HepG2 (cell line): ENCODE data around the gene FTL. TPM values are rescaled to one million over a fixed set of nuclear protein-coding genes. Genes with fewer than 3 reads are reported as not detected.

Experiments used
- ATAC-seq: fragments of 200-7000 bp; cut with Tn5 transposase; 3 replicates; pipeline ENCODE4 v1.9.1; 2020; ENCODE audit warnings: mild to moderate bottlenecking, moderate library complexity
- BruUV-seq: library from RNA; stranded (reverse); fragments of 400-500 nt; replicated peaks from 2 replicates; lab custom pipeline; 2021; lab: Mats Ljungman, UMichigan
- CTCF ChIA-PET: fragments of 300-600 bp; formaldehyde crosslinking; extraction: SDS; loops from one replicate; lab custom pipeline; 2021; ENCODE audit warnings: low total read pairs, inconsistent platforms, low intra/inter-chr PET ratio; lab: Yijun Ruan, JAX
- POLR2A ChIA-PET: fragments of 350-600 bp; sonication (Branson Sonifier 250); formaldehyde crosslinking; loops from one replicate; lab custom pipeline; 2020; ENCODE audit warnings: antibody characterized with exemption, inconsistent platforms; lab: Yijun Ruan, JAX
- DNase-seq: peaks from one replicate; pipeline ENCODE4 v3.0.0-alpha.2; 2015; ENCODE audit warnings: low spot score
- FAIRE-seq: peaks from 3 replicates; lab custom pipeline; 2011; peaks lifted over from hg19 to GRCh38; lab: Jason Lieb, UNC
- H2AFZ ChIP-seq: one replicate; pipeline ENCODE4 v1.6.1; 2011; ENCODE audit warnings: low read length, inconsistent platforms
- H3K27ac ChIP-seq: fragments of 300-600 bp; 3 replicates; pipeline ENCODE4 v1.8.0; 2011; ENCODE audit warnings: mixed run types, mild to moderate bottlenecking, mixed read lengths, low read length, inconsistent platforms; ENCODE audit not compliant: insufficient read depth; ENCODE audit errors: extremely low read length
- H3K27me3 ChIP-seq, 2 experiments: fragments of 200-600 bp in 1 of 2; 2 replicates in 1 of 2; 3 replicates in 1 of 2; pipeline versions ENCODE4 v1.6.0 to v1.8.0; 2011; ENCODE audit warnings: low read length in 2 of 2, mild to moderate bottlenecking in 2 of 2, moderate library complexity in 2 of 2, inconsistent platforms in 1 of 2; ENCODE audit not compliant: insufficient read depth in 2 of 2, control insufficient read depth in 1 of 2
- H3K36me3 ChIP-seq, 2 experiments: fragments of 200-600 bp in 1 of 2; replicated peaks in 1 of 2; 2 replicates in 1 of 2; 3 replicates in 1 of 2; pipeline versions ENCODE4 v1.5.1 to v1.8.0; 2011; ENCODE audit warnings: low read length in 2 of 2, inconsistent platforms in 1 of 2; ENCODE audit not compliant: insufficient read depth in 2 of 2, control insufficient read depth in 1 of 2
- H3K4me1 ChIP-seq: 2 replicates; pipeline ENCODE4 v1.5.1; 2012; ENCODE audit warnings: low read length, inconsistent platforms; ENCODE audit not compliant: insufficient read depth
- H3K4me2 ChIP-seq: 2 replicates; pipeline ENCODE4 v1.6.0; 2011; ENCODE audit warnings: low read depth, low read length, inconsistent platforms
- H3K4me3 ChIP-seq, 3 experiments: fragments of 200-600 bp in 1 of 3; sonication (generic), shearing (Covaris generic) in 1 of 3; replicated peaks in 1 of 3; 2 replicates each; pipeline ENCODE4 v1.5.1; 2011 to 2016; ENCODE audit warnings: low read length in 3 of 3, inconsistent platforms in 2 of 3, low read depth in 2 of 3, mild to moderate bottlenecking in 2 of 3, control low read depth in 1 of 3, mixed read lengths in 1 of 3; ENCODE audit not compliant: insufficient read depth in 1 of 3
- H3K79me2 ChIP-seq: one replicate; pipeline ENCODE4 v1.6.1; 2011; ENCODE audit warnings: low read length, inconsistent platforms; ENCODE audit not compliant: insufficient read depth
- H3K9ac ChIP-seq: 2 replicates; pipeline ENCODE4 v1.6.0; 2011; ENCODE audit warnings: mild to moderate bottlenecking, low read depth, low read length, inconsistent platforms; ENCODE audit not compliant: insufficient read depth
- H3K9me3 ChIP-seq: 2 replicates; pipeline ENCODE4 v1.5.1; 2012; ENCODE audit warnings: mild to moderate bottlenecking, low read length
- H4K20me1 ChIP-seq: 2 replicates; pipeline ENCODE4 v1.6.0; 2011; ENCODE audit warnings: inconsistent platforms, mild to moderate bottlenecking, low read length, moderate library complexity; ENCODE audit not compliant: insufficient read depth
- ARID4A ChIP-seq: sonication (generic); formaldehyde crosslinking; IDR thresholded peaks from 2 replicates; pipeline ENCODE4 v1.5.0; 2020; ENCODE audit warnings: mild to moderate bottlenecking, missing genetic modification reagents, borderline replicate concordance
- ATF7 ChIP-seq, 2 experiments: fragments of 450-650 bp in 1 of 2; sonication (generic) in 1 of 2; formaldehyde crosslinking in 1 of 2; IDR thresholded peaks; 2 replicates each; pipeline versions ENCODE4 v1.4.0 to v1.6.1; 2016 to 2020; ENCODE audit warnings: antibody characterized with exemption in 1 of 2, mild to moderate bottlenecking in 1 of 2, missing genetic modification reagents in 1 of 2
- ISX ChIP-seq: sonication (generic); formaldehyde crosslinking; conservative IDR thresholded peaks from 2 replicates; pipeline ENCODE4 v1.5.0; 2020; ENCODE audit warnings: missing genetic modification reagents
- SAP130 ChIP-seq: IDR thresholded peaks from 2 replicates; pipeline ENCODE4 v1.6.1; 2016; ENCODE audit warnings: low read depth
- TCF7 ChIP-seq: sonication (generic); IDR thresholded peaks from 2 replicates; pipeline ENCODE4 v1.6.1; 2016; ENCODE audit warnings: antibody characterized with exemption, low read depth
- ZNF264 ChIP-seq: sonication (generic); formaldehyde crosslinking; IDR thresholded peaks from 2 replicates; pipeline ENCODE4 v1.4.0; 2020; ENCODE audit warnings: missing genetic modification reagents
- ZNF614 ChIP-seq: IDR thresholded peaks from 2 replicates; pipeline ENCODE4 v1.6.1; 2018; ENCODE audit warnings: missing biosample characterization, missing genetic modification reagents, inconsistent platforms, borderline replicate concordance
- ZSCAN20 ChIP-seq: sonication (generic); formaldehyde crosslinking; IDR thresholded peaks from 2 replicates; pipeline ENCODE4 v1.4.0; 2020; ENCODE audit warnings: missing genetic modification reagents, mild to moderate bottlenecking, borderline replicate concordance
- WGBS: methylation state at CpG from one replicate; pipeline ENCODE4 v1.1.6; 2017; ENCODE audit warnings: low lambda C conversion rate; 5-methylcytosine and 5-hydroxymethylcytosine counted together
- in situ Hi-C: cut with HindIII; loops from 2 replicates; pipeline ENCODE4 v1.10.0; 2017; ENCODE audit warnings: low pct_unique_long_range_greater_than_20kb; ENCODE audit not compliant: extremely low pct_ligation_motif_present
- intact Hi-C: fragments of 100-400 bp; cut with micrococcal nuclease; formaldehyde crosslinking; loops from one replicate; pipeline ENCODE4 v1.10.0; 2022; ENCODE audit not compliant: unreplicated experiment
- polyA plus RNA-seq, 8 experiments: library from polyadenylated mRNA; depleted of rRNA in 3 of 8; stranded (reverse) in 7 of 8; unstranded in 1 of 8; fragments of >200 nt; fragmentation: Illumina TruSeq in 4 of 8; extraction: Trizol in 4 of 8; gene quantifications; 2 replicates each; pipeline versions ENCODE4 v1.2.1 to v1.2.3, GENCODE V29; 2011 to 2016; ENCODE audit warnings: low read depth in 4 of 8, missing spikeins in 1 of 8, mixed read lengths in 1 of 8; ENCODE audit not compliant: insufficient read depth in 1 of 8
- total RNA-seq, 5 experiments: library from RNA; depleted of rRNA; stranded (reverse); fragments of >200 nt; fragmentation: Illumina TruSeq; extraction: Trizol; gene quantifications; 2 replicates each; pipeline ENCODE4 v1.2.3, GENCODE V29; 2016; ENCODE audit warnings: low read depth in 1 of 5

FTL gene
- total and polyA plus RNA-seq, 2 of the 13 experiments (the other 11 are each of a cell fraction or from before 2014, with no cell fraction given) = 2,721 to 8,800 TPM

GRCh38 chr19:49009828-49010227 is 44.7 kb downstream of the FTL start:
- ChIA-PET POLR2A (no interaction called here), CTCF (no interaction called here)
- BruUV-seq = no TSS peak
- Histone ChIP-seq H2AFZ (no peak overlapping the region), H4K20me1 (no peaks in the 10 kb centered on the region), H3K4me2 (no peak overlapping the region), H3K36me3 (peaks cover 21 to 67% of the 10 kb centered on the region in 2 experiments), H3K4me1 (no peaks in the 10 kb centered on the region), H3K9me3 (no peaks in the 10 kb centered on the region), H3K27me3 (no peaks in the 10 kb centered on the region), H3K9ac (no peak overlapping the region), H3K27ac (no peak overlapping the region), H3K4me3 (no peak overlapping the region), H3K79me2 (no peaks in the 10 kb centered on the region)
- ATAC-seq (no peak), FAIRE-seq (no peak), DNase-seq (no peak)
- WGBS = 97% methylated on average over 17 of the region's 18 CpGs
- TF ChIP-seq TCF7 (no peak), ZSCAN20 (CRISPR knock-in tag) (no peak), ZNF614 (CRISPR knock-in tag) (no peak), SAP130 (CRISPR knock-in tag) (no peak), ZNF264 (no peak), ATF7 (IDR thresholded peaks at IDR 0.05) (no peak), ATF7 (CRISPR knock-in tag; IDR thresholded peaks at IDR 0.05) (no peak), ARID4A (CRISPR knock-in tag) (no peak), ISX (CRISPR knock-in tag) (no peak)
- in situ Hi-C loops = no loop called here
- intact Hi-C loops = no loop called here
